Omental fat pad (tissue), 4 donors: ENCODE data around the gene GET3. TPM values are rescaled to one million over a fixed set of nuclear protein-coding genes. Genes with fewer than 3 reads are reported as not detected.

Source experiments
- ATAC-seq: fragments of 150-250 bp; one replicate; pipeline ENCODE4 v1.9.1; 2016; ENCODE audit warnings: mild to moderate bottlenecking, moderate library complexity; ENCODE audit not compliant: low FRiP score
- DNase-seq: peaks from one replicate; pipeline ENCODE4 v3.0.0-alpha.2; 2019; ENCODE audit warnings: low spot score
- total RNA-seq, 4 donors: library from RNA; depleted of rRNA; stranded (reverse); fragments of >200 nt; gene quantifications; one replicate each; pipeline ENCODE4 v1.1.0, GENCODE V29; 2016
- TF ChIP-seq, protein P1 (sequence below), 3 donors: fragments of 450-650 bp; IDR thresholded peaks; one replicate each; pipeline ENCODE4 v1.5.1; 2016 to 2017; ENCODE audit warnings: antibody characterized with exemption in 3 of 3, mild to moderate bottlenecking in 3 of 3, moderate library complexity in 2 of 3

Gene GET3
- total RNA-seq, result 10 to 100 TPM; 36.6 to 55.4 (median 48.9) TPM

DNA sequence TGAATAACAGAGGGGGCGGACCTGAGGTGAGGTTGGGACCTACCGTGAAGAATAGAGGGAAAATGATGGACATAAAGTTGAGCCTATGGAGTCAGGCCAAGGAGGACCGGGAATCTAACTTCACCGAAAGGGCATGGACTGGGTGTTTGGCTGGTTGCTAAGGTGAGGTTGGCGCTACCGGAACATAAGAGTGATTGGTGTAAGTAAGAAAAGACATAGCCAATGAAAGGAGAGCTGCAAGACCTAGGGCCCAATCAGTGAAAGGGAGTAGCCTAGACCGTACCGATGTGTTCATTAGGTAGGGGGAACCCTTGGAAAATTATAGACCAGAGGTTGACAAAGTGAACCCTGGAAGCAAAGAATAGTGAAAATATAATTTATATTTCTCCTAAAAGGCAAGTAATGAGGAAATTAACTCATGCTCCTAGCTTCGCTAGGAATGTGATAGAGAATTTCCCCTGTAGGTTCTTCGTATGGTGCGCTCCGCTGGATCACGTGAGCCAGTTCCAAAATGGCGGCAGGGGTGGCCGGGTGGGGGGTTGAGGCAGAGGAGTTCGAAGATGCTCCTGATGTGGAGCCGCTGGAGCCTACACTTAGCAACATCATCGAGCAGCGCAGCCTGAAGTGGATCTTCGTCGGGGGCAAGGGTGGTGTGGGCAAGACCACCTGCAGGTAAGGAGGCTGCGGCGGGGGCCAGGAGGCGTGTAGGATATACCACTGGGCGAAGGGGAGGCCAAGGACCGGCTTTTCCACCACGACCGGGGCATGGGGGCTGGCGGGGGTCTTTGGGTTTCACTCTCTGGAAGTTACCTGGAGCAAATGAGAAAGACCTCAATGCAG is at the start of gene GET3:
Gene GET3, plus strand, starts transcription at position 503 of the 840 bp plus-strand sequence. Its CDS starts 9 bp downstream, at position 512.
- ATAC-seq (peak; percentile 98), DNase-seq (peak; percentile 76)
- TF ChIP-seq, protein P1, sequence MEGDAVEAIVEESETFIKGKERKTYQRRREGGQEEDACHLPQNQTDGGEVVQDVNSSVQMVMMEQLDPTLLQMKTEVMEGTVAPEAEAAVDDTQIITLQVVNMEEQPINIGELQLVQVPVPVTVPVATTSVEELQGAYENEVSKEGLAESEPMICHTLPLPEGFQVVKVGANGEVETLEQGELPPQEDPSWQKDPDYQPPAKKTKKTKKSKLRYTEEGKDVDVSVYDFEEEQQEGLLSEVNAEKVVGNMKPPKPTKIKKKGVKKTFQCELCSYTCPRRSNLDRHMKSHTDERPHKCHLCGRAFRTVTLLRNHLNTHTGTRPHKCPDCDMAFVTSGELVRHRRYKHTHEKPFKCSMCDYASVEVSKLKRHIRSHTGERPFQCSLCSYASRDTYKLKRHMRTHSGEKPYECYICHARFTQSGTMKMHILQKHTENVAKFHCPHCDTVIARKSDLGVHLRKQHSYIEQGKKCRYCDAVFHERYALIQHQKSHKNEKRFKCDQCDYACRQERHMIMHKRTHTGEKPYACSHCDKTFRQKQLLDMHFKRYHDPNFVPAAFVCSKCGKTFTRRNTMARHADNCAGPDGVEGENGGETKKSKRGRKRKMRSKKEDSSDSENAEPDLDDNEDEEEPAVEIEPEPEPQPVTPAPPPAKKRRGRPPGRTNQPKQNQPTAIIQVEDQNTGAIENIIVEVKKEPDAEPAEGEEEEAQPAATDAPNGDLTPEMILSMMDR (IDR thresholded peaks at IDR 0.05), result peak in 1 of 3 donors; percentile 13

GRCh38 chr19:12689012-12689411 is 48.3 kb upstream of the GET3 start:
- no peak for ATAC-seq
- TF ChIP-seq, protein P1 (IDR thresholded peaks at IDR 0.05), result no peak
- DNase-seq, result no peak

GRCh38 chr19:12689581-12690216 is 47.6 kb upstream of the GET3 start:
- DNase-seq, result no peak
- TF ChIP-seq, protein P1 (IDR thresholded peaks at IDR 0.05), result no peak

GRCh38 chr19:12692960-12693359 is 44.3 kb upstream of the GET3 start:
- TF ChIP-seq, protein P1 (IDR thresholded peaks at IDR 0.05), result no peak
- no peak for ATAC-seq
- no peak for DNase-seq

More at GRCh38 chr19:12689581-12690216, 47.6 kb upstream of the GET3 start:
- no peak for ATAC-seq

DNA sequence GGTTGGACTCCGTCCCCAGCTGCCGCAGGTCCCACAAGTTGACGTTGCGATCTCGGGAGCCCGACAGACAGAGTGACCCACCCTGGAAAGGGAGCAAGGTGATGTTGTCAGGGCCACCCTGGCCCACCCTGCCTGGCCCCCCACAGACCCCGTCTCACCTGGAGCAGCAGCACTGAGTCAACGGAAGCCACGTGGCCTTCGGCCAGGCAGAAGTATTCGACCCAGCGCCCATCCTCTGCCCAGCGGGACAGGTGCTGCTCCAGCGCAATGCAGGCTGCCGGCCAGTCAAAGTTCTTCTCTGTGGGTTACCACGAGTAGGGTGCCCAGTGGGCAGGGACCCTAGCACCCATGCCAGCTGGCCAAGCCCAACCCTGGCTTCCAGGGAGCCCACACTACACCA is 42.7 kb upstream of the GET3 start:
- ATAC-seq (no peak), DNase-seq (no peak)
- TF ChIP-seq, protein P1 (IDR thresholded peaks at IDR 0.05), result no peak

DNA sequence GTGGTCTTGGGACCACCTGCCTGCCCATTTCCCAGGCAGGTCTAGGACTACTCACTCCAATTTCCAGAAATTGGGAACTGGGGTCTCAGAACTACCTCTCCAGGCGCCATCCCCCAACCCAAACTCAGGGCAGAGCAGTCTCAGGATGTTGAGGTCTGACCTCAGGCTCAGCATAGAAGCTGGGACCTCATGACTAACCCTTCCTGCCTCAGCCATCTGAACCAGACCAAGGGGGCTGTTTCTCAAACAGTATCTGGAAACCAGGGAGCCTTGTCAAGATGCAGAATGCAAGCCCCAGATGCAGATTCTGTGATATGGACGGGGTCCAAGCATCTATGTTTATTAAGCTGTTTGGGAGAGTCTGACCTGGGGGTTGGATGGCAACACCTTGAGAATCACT is 42.2 kb upstream of the GET3 start:
- TF ChIP-seq, protein P1 (IDR thresholded peaks at IDR 0.05), result no peak
- no peak for ATAC-seq
- DNase-seq, result no peak
